K562 (cell line): ENCODE data around the gene SOX11. TPM values are rescaled to one million over a fixed set of nuclear protein-coding genes. Genes with fewer than 3 reads are reported as not detected.

ENCODE experiments used
- ATAC-seq: fragments of 200-7000 bp; cut with Tn5 transposase; 3 replicates; pipeline ENCODE4 v1.9.1; 2020; ENCODE audit warnings: moderate library complexity
- BruUV-seq: library from RNA; stranded (reverse); fragments of 400-500 nt; replicated peaks from 2 replicates; lab custom pipeline; 2021; lab: Mats Ljungman, UMichigan
- CTCF ChIA-PET: fragments of 300-600 bp; formaldehyde crosslinking; extraction: SDS; loops from one replicate; lab custom pipeline; 2021; ENCODE audit warnings: low intra/inter-chr PET ratio; lab: Yijun Ruan, JAX
- POLR2A ChIA-PET: fragments of 300-600, 350-650 bp; sonication (Branson Sonifier 250); formaldehyde crosslinking; extraction: SDS; loops from one replicate; lab custom pipeline; 2021; ENCODE audit warnings: antibody characterized with exemption, inconsistent platforms; lab: Yijun Ruan, JAX
- DNase-seq, 4 experiments: peaks; one replicate each; pipeline versions ENCODE4 v3.0.0 to v3.0.0-alpha.2; 2011 to 2018; ENCODE audit warnings: low spot score in 3 of 4, mixed read lengths in 3 of 4; ENCODE audit errors: extremely low read depth in 1 of 4
- FAIRE-seq: peaks from 2 replicates; lab custom pipeline; 2011; peaks lifted over from hg19 to GRCh38; lab: Jason Lieb, UNC
- H2AFZ ChIP-seq: 2 replicates; pipeline ENCODE4 v1.6.0; 2011; ENCODE audit warnings: low read depth, low read length, control low read depth, inconsistent platforms
- H3K27ac ChIP-seq: fragments of 200-600 bp; 3 replicates; pipeline ENCODE4 v1.8.0; 2011; ENCODE audit warnings: low read depth, mild to moderate bottlenecking, control low read depth, inconsistent platforms, low read length, moderate library complexity, mixed read lengths; ENCODE audit errors: extremely low read depth
- H3K27me3 ChIP-seq, 2 experiments: fragments of 300-600 bp in 1 of 2; 2 replicates in 1 of 2; 3 replicates in 1 of 2; pipeline versions ENCODE4 v1.6.0 to v1.8.0; 2011; ENCODE audit warnings: inconsistent platforms in 2 of 2, low read length in 2 of 2, mild to moderate bottlenecking in 1 of 2, mixed read lengths in 1 of 2, moderate library complexity in 1 of 2; ENCODE audit not compliant: control insufficient read depth in 2 of 2, insufficient read depth in 2 of 2
- H3K36me3 ChIP-seq: fragments of 300-600 bp; 3 replicates; pipeline ENCODE4 v1.8.0; 2011; ENCODE audit warnings: mild to moderate bottlenecking, low read length, inconsistent platforms; ENCODE audit not compliant: control insufficient read depth, insufficient read depth
- H3K4me1 ChIP-seq, 2 experiments: fragments of 200-600 bp in 1 of 2; replicated peaks in 1 of 2; 2 replicates in 1 of 2; 3 replicates in 1 of 2; pipeline versions ENCODE4 v1.5.1 to v1.8.0; 2011; ENCODE audit warnings: inconsistent platforms in 2 of 2, low read length in 2 of 2, mild to moderate bottlenecking in 1 of 2, mixed read lengths in 1 of 2, moderate library complexity in 1 of 2; ENCODE audit not compliant: control insufficient read depth in 2 of 2, insufficient read depth in 2 of 2
- H3K4me2 ChIP-seq: 2 replicates; pipeline ENCODE4 v1.6.1; 2011; ENCODE audit warnings: low read length, control low read depth, inconsistent platforms, mixed read lengths; ENCODE audit not compliant: insufficient read depth
- H3K4me3 ChIP-seq: fragments of 200-600 bp; sonication (generic), shearing (Covaris generic); 2 replicates; pipeline ENCODE4 v1.5.1; 2016; ENCODE audit warnings: control low read depth, inconsistent platforms
- H3K79me2 ChIP-seq: fragments of 200-600 bp; 3 replicates; pipeline ENCODE4 v1.8.0; 2011; ENCODE audit warnings: low read length, inconsistent platforms; ENCODE audit not compliant: control insufficient read depth, insufficient read depth
- H3K9ac ChIP-seq, 2 experiments: 2 replicates each; pipeline versions ENCODE4 v1.6.0 to v1.6.1; 2011; ENCODE audit warnings: low read depth in 2 of 2, low read length in 2 of 2, control low read depth in 1 of 2, inconsistent platforms in 1 of 2, mild to moderate bottlenecking in 1 of 2, mixed read lengths in 1 of 2; ENCODE audit not compliant: insufficient read depth in 1 of 2
- H3K9me1 ChIP-seq: one replicate; pipeline ENCODE4 v1.6.0; 2011; ENCODE audit warnings: inconsistent platforms, mild to moderate bottlenecking, low read length, moderate library complexity; ENCODE audit not compliant: control insufficient read depth, insufficient read depth
- H3K9me3 ChIP-seq: replicated peaks from 2 replicates; pipeline ENCODE4 v1.5.1; 2011; ENCODE audit warnings: low read depth, low read length, inconsistent platforms; ENCODE audit not compliant: control insufficient read depth, insufficient read depth
- H4K20me1 ChIP-seq: replicated peaks from 2 replicates; pipeline ENCODE4 v1.6.1; 2011; ENCODE audit warnings: low read length, inconsistent platforms, mixed read lengths; ENCODE audit not compliant: control insufficient read depth, insufficient read depth
- BACH1 ChIP-seq: fragments of 200-800 bp; sonication (Bioruptor generic); IDR thresholded peaks from 2 replicates; pipeline ENCODE4 v1.6.1; 2016; ENCODE audit warnings: missing genetic modification characterization, missing compliant biosample characterization
- FOXO4 ChIP-seq: fragments of 450-650 bp; formaldehyde crosslinking; IDR thresholded peaks from 2 replicates; pipeline ENCODE4 v1.4.0; 2020; ENCODE audit warnings: mild to moderate bottlenecking, moderate library complexity
- FOXP4 ChIP-seq: sonication (generic); formaldehyde crosslinking; IDR thresholded peaks from 2 replicates; pipeline ENCODE4 v1.8.0; 2022; ENCODE audit warnings: mild to moderate bottlenecking, missing genetic modification reagents, borderline replicate concordance
- IRF2 ChIP-seq: sonication (generic); formaldehyde crosslinking; IDR thresholded peaks from 2 replicates; pipeline ENCODE4 v1.8.1; 2022; ENCODE audit warnings: mild to moderate bottlenecking, missing genetic modification reagents
- ZBTB34 ChIP-seq: fragments of 250-450 bp; sonication (Bioruptor Pico); IDR thresholded peaks from 2 replicates; pipeline ENCODE4 v1.8.0; 2021; ENCODE audit warnings: mild to moderate bottlenecking, moderate library complexity
- ZNF124 ChIP-seq: sonication (generic); formaldehyde crosslinking; IDR thresholded peaks from 2 replicates; pipeline ENCODE4 v1.8.1; 2022; ENCODE audit warnings: missing genetic modification reagents
- WGBS: fragments of 100-300 bp; shearing (Covaris generic); methylation state at CpG from one replicate; pipeline ENCODE4 v1.1.6; 2016; ENCODE audit warnings: low coverage, mixed read lengths; ENCODE audit not compliant: insufficient coverage; ENCODE audit errors: missing lambda C conversion rate; 5-methylcytosine and 5-hydroxymethylcytosine counted together
- in situ Hi-C: fragments of 300-500 bp; cut with MboI; formaldehyde crosslinking; loops from 4 replicates; pipeline ENCODE4 v1.15.0; 2018; ENCODE audit warnings: inconsistent platforms, mixed read lengths
- intact Hi-C: fragments of 100-400 bp; cut with micrococcal nuclease; formaldehyde crosslinking; loops from 2 replicates; pipeline ENCODE4 v1.14.2; 2022
- polyA plus RNA-seq, 8 experiments: library from polyadenylated mRNA; depleted of rRNA in 4 of 8; stranded (reverse) in 5 of 8; unstranded in 3 of 8; fragments of >200 nt; fragmentation: Nextera tagmentation in 2 of 8; fragmentation: Illumina TruSeq in 1 of 8; extraction: Ambion mirVana in 2 of 8; extraction: Trizol in 1 of 8; gene quantifications; 2 replicates each; pipeline versions ENCODE4 v1.2.1 to v1.2.3, GENCODE V29; 2011 to 2014; ENCODE audit warnings: inconsistent platforms in 1 of 8, missing spikeins in 1 of 8
- total RNA-seq, 7 experiments: library from RNA; depleted of rRNA in 6 of 7; stranded (reverse); fragments of >200 nt in 6 of 7; fragmentation: Illumina TruSeq in 2 of 7; extraction: Trizol in 2 of 7; gene quantifications; 2 replicates each; pipeline versions ENCODE4 v1.2.1 to v1.2.3, GENCODE V29; 2011 to 2021; ENCODE audit warnings: low replicate concordance in 1 of 7

Gene SOX11
- total and polyA plus RNA-seq, 9 of the 15 experiments (the other 6 are each of a cell fraction or from before 2014, with no cell fraction given), result 0.02 TPM; not detected in 8

GRCh38 chr2:5683471-5683870, 8.7 kb upstream of the SOX11 start:
- Histone ChIP-seq H3K9me3 (no peaks in the 10 kb centered on the region), H3K79me2 (no peaks in the 10 kb centered on the region), H2AFZ (no peak overlapping the region), H3K9ac (no peak overlapping the region), H3K4me1 (no peaks in the 10 kb centered on the region), H3K4me2 (no peak overlapping the region), H4K20me1 (no peaks in the 10 kb centered on the region), H3K27ac (no peak overlapping the region), H3K27me3 (no peaks in the 10 kb centered on the region), H3K9me1 (no peaks in the 10 kb centered on the region), H3K36me3 (no peaks in the 10 kb centered on the region), H3K4me3 (no peak overlapping the region)
- no peak for FAIRE-seq
- intact Hi-C loops (no loop called here), in situ Hi-C loops (no loop called here)
- POLR2A ChIA-PET, result no interaction called here
- DNase-seq, result no peak
- CTCF ChIA-PET, result no interaction called here
- ATAC-seq, result no peak
- no peak for TF ChIP-seq FOXO4 (CRISPR knock-in tag)
- TF ChIP-seq ZNF124 (CRISPR knock-in tag), result no peak
- TF ChIP-seq BACH1 (tag), result no peak
- TF ChIP-seq IRF2 (CRISPR knock-in tag), result no peak
- no peak for TF ChIP-seq ZBTB34
- TF ChIP-seq FOXP4, result no peak
- no TSS peak for BruUV-seq
- 0% methylated on average over 6 of the region's 6 CpGs for WGBS
